Measurements from ENCODE around the gene DNAJC13. TPM values are rescaled to one million over a fixed set of nuclear protein-coding genes. Genes with fewer than 3 reads are reported as not detected.

DNAJC13 gene
- total and polyA plus RNA-seq, 2 donors (not counting 3 experiments of a cell fraction or from before 2014, with no cell fraction given), result 14.3 to 71.7 TPM

GRCh38 chr3:132445817-132446216, 28.5 kb downstream of the DNAJC13 start:
- no peaks in the 10 kb centered on the region for H4K20me1 ChIP-seq (replicated peaks; ENCODE audit: control insufficient read depth, extremely low read depth, insufficient read depth, low read length)
- no peak overlapping the region for H2AFZ ChIP-seq (ENCODE audit: low read depth, low read length)
- H3K9me3 ChIP-seq (replicated peaks; ENCODE audit: control insufficient read depth, insufficient read depth, low read length), result no peaks in the 10 kb centered on the region
- DNase-seq (ENCODE audit: low read depth, low spot score) (peak; percentile 78), FAIRE-seq (no peak)
- intact Hi-C loops (cut with micrococcal nuclease) (loop anchor here (2.0 kb wide), 1 partner anchor 27 kb away; no protein-coding TSS in a partner anchor), dilution Hi-C loops (cut with MboI; ENCODE audit: extremely low pct_ligation_motif_present, low sequenced_read_pairs) (no loop called here)
- H3K9me1 ChIP-seq (replicated peaks; ENCODE audit: control insufficient read depth, extremely low read depth, insufficient read depth, low read length), result no peaks in the 10 kb centered on the region
- CTCF ChIA-PET, result interaction anchor here (0.7 to 1.3 kb wide), 2 partner anchors 13 to 28 kb away, joined by 3 to 4 read pairs; partner anchors contain the start of gene DNAJC13
- POLR2A ChIA-PET, result interaction anchor here (0.9 kb wide), 1 partner anchor 41 kb away, joined by 3 read pairs; no protein-coding TSS in a partner anchor
- H3K36me3 ChIP-seq (ENCODE audit: control insufficient read depth in 2 of 2, extremely low read depth in 1 of 2, insufficient read depth in 2 of 2, low read length in 2 of 2), result no peaks in the 10 kb centered on the region
- H3K4me3 ChIP-seq (replicated peaks in 1 of 3; ENCODE audit: insufficient read depth in 1 of 3, low read depth in 1 of 3, low read length in 3 of 3), result no peak overlapping the region
- H3K79me2 ChIP-seq (ENCODE audit: control insufficient read depth, insufficient read depth, low read length), result peaks cover 38% of the 10 kb centered on the region
- H3K27me3 ChIP-seq (ENCODE audit: control insufficient read depth in 2 of 2, insufficient read depth in 2 of 2, low read length in 2 of 2), result no peaks in the 10 kb centered on the region
- peak overlapping the region; percentile 51 for H3K9ac ChIP-seq (replicated peaks; ENCODE audit: extremely low read depth, insufficient read depth, low read length)
- H3K4me2 ChIP-seq (ENCODE audit: insufficient read depth, low read length), result peak overlapping the region; percentile 71
- H3K4me1 ChIP-seq (ENCODE audit: control insufficient read depth, extremely low read depth, insufficient read depth, low read length), result peaks cover 16% of the 10 kb centered on the region
- TF ChIP-seq POLR2A (IDR thresholded peaks at IDR 0.05; ENCODE audit: low read depth, low read length) (no peak), MYC (IDR thresholded peaks at IDR 0.05; ENCODE audit: low read depth, low read length) (no peak), GATA2 (IDR thresholded peaks at IDR 0.05; ENCODE audit: insufficient read depth, insufficient read length, low read depth, low read length) (no peak), FOS (IDR thresholded peaks at IDR 0.05; ENCODE audit: borderline replicate concordance, insufficient read depth, low read length) (no peak), MAX (IDR thresholded peaks at IDR 0.05; ENCODE audit: insufficient read depth, insufficient read length) (no peak), JUN (IDR thresholded peaks at IDR 0.05; ENCODE audit: borderline replicate concordance, insufficient read depth, insufficient read length, low read depth) (no peak), EZH2 (IDR thresholded peaks at IDR 0.05; ENCODE audit: borderline replicate concordance, low read depth, low read length, severe bottlenecking) (no peak), CTCF (IDR thresholded peaks at IDR 0.05; ENCODE audit: extremely low read depth in 1 of 2, insufficient read depth in 1 of 2, low read depth in 1 of 2, low read length in 2 of 2) (no peak), POLR2AphosphoS5 (IDR thresholded peaks at IDR 0.05; ENCODE audit: insufficient read depth, low read depth, low read length) (no peak)
- H3K27ac ChIP-seq (ENCODE audit: insufficient read depth, low read depth, low read length), result no peak overlapping the region
- BruUV-seq (replicated peaks), result no TSS peak
